C4-2B (cell line): ENCODE results near the gene ANTXR2.

ENCODE experiments used
- H3K27ac ChIP-seq: fragments of 450-650 bp; 2 replicates; pipeline ENCODE4 v1.5.1; 2017
- CTCF ChIP-seq: fragments of 450-650 bp; conservative IDR thresholded peaks from 2 replicates; pipeline ENCODE4 v1.5.1; 2017; ENCODE audit warnings: mild to moderate bottlenecking
- ZFX ChIP-seq: fragments of 450-650 bp; IDR thresholded peaks from 2 replicates; pipeline ENCODE4 v1.6.1; 2017

ANTXR2 gene

GRCh38 chr4:80016506-80016905, 56.5 kb downstream of the ANTXR2 start:
- H3K27ac ChIP-seq = no peak overlapping the region
- TF ChIP-seq CTCF (no peak), ZFX (no peak)

GRCh38 chr4:80015407-80016189, 57.4 kb downstream of the ANTXR2 start:
- TF ChIP-seq CTCF (no peak), ZFX (no peak)
- H3K27ac ChIP-seq = no peak overlapping the region

GRCh38 chr4:80014531-80014930, 58.5 kb downstream of the ANTXR2 start:
- H3K27ac ChIP-seq = no peak overlapping the region
- TF ChIP-seq CTCF (no peak), ZFX (no peak)

- TF ChIP-seq CTCF (no peak), ZFX (no peak)
These were observed 60.7 kb downstream of the ANTXR2 start for GRCh38 chr4:80012291-80012690.

GRCh38 chr4:80011636-80012236, 61.3 kb downstream of the ANTXR2 start:
- H3K27ac ChIP-seq = no peak overlapping the region
- no peak for TF ChIP-seq ZFX

More at GRCh38 chr4:80012291-80012690, 60.7 kb downstream of the ANTXR2 start:
- no peak overlapping the region for H3K27ac ChIP-seq

GRCh38 chr4:80010316-80010715, 62.7 kb downstream of the ANTXR2 start:
- H3K27ac ChIP-seq = no peak overlapping the region
- no peak for TF ChIP-seq CTCF
- no peak for TF ChIP-seq ZFX

GRCh38 chr4:80009806-80010205, 63.2 kb downstream of the ANTXR2 start:
- no peak overlapping the region for H3K27ac ChIP-seq
- TF ChIP-seq CTCF = no peak
- TF ChIP-seq ZFX = no peak

- no peak for TF ChIP-seq CTCF
- no peak for TF ChIP-seq ZFX
- H3K27ac ChIP-seq = no peak overlapping the region
These were observed 64.1 kb downstream of the ANTXR2 start for GRCh38 chr4:80008971-80009370.
